ENCODE measurements around the gene APIP.

- no peak for TF ChIP-seq CTCF (IDR thresholded peaks at IDR 0.05)
- no peak for TF ChIP-seq POLR2A (IDR thresholded peaks at IDR 0.05)
These were observed 72.9 kb downstream of the APIP start for GRCh38 chr11:34843271-34843670.

All from lower leg skin (tissue), 3 donors.